Osteoblast (primary cell): Measurements from ENCODE around the gene TBX21. TPM values are rescaled to one million over a fixed set of nuclear protein-coding genes. Genes with fewer than 3 reads are reported as not detected.

Experiments
- DNase-seq: peaks from one replicate; pipeline ENCODE4 v3.0.0; 2011; ENCODE audit warnings: low spot score, mixed read lengths; ENCODE audit not compliant: insufficient read length; ENCODE audit errors: missing footprints
- H2AFZ ChIP-seq: 2 replicates; pipeline ENCODE4 v1.6.0; 2011; ENCODE audit warnings: mild to moderate bottlenecking, low read length
- H3K27ac ChIP-seq: 2 replicates; pipeline ENCODE4 v1.5.1; 2011; ENCODE audit warnings: mild to moderate bottlenecking, low read depth, low read length, moderate library complexity
- H3K27me3 ChIP-seq: 2 replicates; pipeline ENCODE4 v1.6.0; 2012; ENCODE audit warnings: mild to moderate bottlenecking, control low read depth, inconsistent platforms, low read length, moderate library complexity; ENCODE audit not compliant: insufficient read depth
- H3K36me3 ChIP-seq: 2 replicates; pipeline ENCODE4 v1.5.1; 2011; ENCODE audit warnings: mild to moderate bottlenecking, low read length, control low read depth, moderate library complexity; ENCODE audit not compliant: insufficient read depth
- H3K4me1 ChIP-seq: 2 replicates; pipeline ENCODE4 v1.5.1; 2011; ENCODE audit warnings: mild to moderate bottlenecking, low read length, control low read depth, moderate library complexity; ENCODE audit not compliant: insufficient read depth
- H3K4me2 ChIP-seq: 2 replicates; pipeline ENCODE4 v1.6.0; 2011; ENCODE audit warnings: mild to moderate bottlenecking, low read length; ENCODE audit not compliant: insufficient read depth
- H3K4me3 ChIP-seq: fragments of 200-600 bp; sonication (generic); 3 replicates; pipeline ENCODE4 v1.5.1; 2012; ENCODE audit warnings: mild to moderate bottlenecking, low read length, inconsistent platforms; ENCODE audit not compliant: insufficient read depth
- H3K79me2 ChIP-seq: 2 replicates; pipeline ENCODE4 v1.6.0; 2012; ENCODE audit warnings: mild to moderate bottlenecking, low read length, control low read depth, inconsistent platforms; ENCODE audit not compliant: insufficient read depth
- H3K9me3 ChIP-seq: 2 replicates; pipeline ENCODE4 v1.5.1; 2011; ENCODE audit warnings: low read depth, low read length, control low read depth
- H4K20me1 ChIP-seq: 2 replicates; pipeline ENCODE4 v1.6.0; 2012; ENCODE audit warnings: mild to moderate bottlenecking, low read length, control low read depth; ENCODE audit not compliant: insufficient read depth
- CTCF ChIP-seq: IDR thresholded peaks from 2 replicates; pipeline ENCODE4 v1.5.1; 2011; ENCODE audit warnings: mild to moderate bottlenecking, low read depth, low read length, moderate library complexity; ENCODE audit errors: extremely low read depth
- total RNA-seq: library from RNA; depleted of rRNA; stranded (reverse); fragments of >200 nt; gene quantifications from 2 replicates; pipeline ENCODE4 v1.2.3, GENCODE V29; 2012

TBX21 gene
- total RNA-seq, 1 donor: not detected

GRCh38 chr17:47703191-47703591, 29.8 kb upstream of the TBX21 start:
- Histone ChIP-seq H3K36me3 (peaks cover 8% of the 10 kb centered on the region), H3K27me3 (peaks cover 3% of the 10 kb centered on the region), H3K27ac (no peak overlapping the region), H3K4me1 (no peaks in the 10 kb centered on the region), H4K20me1 (peaks cover 36% of the 10 kb centered on the region), H3K4me3 (no peak overlapping the region), H3K4me2 (no peak overlapping the region), H2AFZ (no peak overlapping the region), H3K9me3 (no peaks in the 10 kb centered on the region), H3K79me2 (no peaks in the 10 kb centered on the region)
- no peak for TF ChIP-seq CTCF
- peak; percentile 35 for DNase-seq

GRCh38 chr17:47703671-47704070, 29.4 kb upstream of the TBX21 start:
- Histone ChIP-seq H3K79me2 (no peaks in the 10 kb centered on the region), H2AFZ (no peak overlapping the region), H4K20me1 (peaks cover 34% of the 10 kb centered on the region), H3K36me3 (peaks cover 8% of the 10 kb centered on the region), H3K27me3 (peaks cover 3% of the 10 kb centered on the region), H3K4me3 (no peak overlapping the region), H3K27ac (no peak overlapping the region), H3K4me1 (no peaks in the 10 kb centered on the region), H3K4me2 (no peak overlapping the region), H3K9me3 (no peaks in the 10 kb centered on the region)
- no peak for TF ChIP-seq CTCF
- peak; percentile 41 for DNase-seq

GRCh38 chr17:47704116-47704515, 28.9 kb upstream of the TBX21 start:
- H3K4me2 ChIP-seq: no peak overlapping the region
- no peaks in the 10 kb centered on the region for H3K79me2 ChIP-seq
- DNase-seq: peak; percentile 62
- H2AFZ ChIP-seq: no peak overlapping the region
- H3K4me3 ChIP-seq: no peak overlapping the region
- no peaks in the 10 kb centered on the region for H3K4me1 ChIP-seq
- H3K36me3 ChIP-seq: peaks cover 8% of the 10 kb centered on the region
- H3K9me3 ChIP-seq: no peaks in the 10 kb centered on the region
- H4K20me1 ChIP-seq: peaks cover 31% of the 10 kb centered on the region
- peaks cover 3% of the 10 kb centered on the region for H3K27me3 ChIP-seq
- TF ChIP-seq CTCF: no peak
- no peak overlapping the region for H3K27ac ChIP-seq

- H4K20me1 ChIP-seq: peaks cover 29% of the 10 kb centered on the region
- no peak for TF ChIP-seq CTCF
- H3K79me2 ChIP-seq: no peaks in the 10 kb centered on the region
Observed at GRCh38 chr17:47704736-47705135, 28.3 kb upstream of the TBX21 start.

More at GRCh38 chr17:47704736-47705135, 28.3 kb upstream of the TBX21 start:
- H3K27ac ChIP-seq: no peak overlapping the region
- peaks cover 4% of the 10 kb centered on the region for H3K36me3 ChIP-seq
- H2AFZ ChIP-seq: no peak overlapping the region
- no peaks in the 10 kb centered on the region for H3K9me3 ChIP-seq
- peak; percentile 78 for DNase-seq
- H3K4me2 ChIP-seq: no peak overlapping the region
- H3K27me3 ChIP-seq: peaks cover 3% of the 10 kb centered on the region
- no peak overlapping the region for H3K4me3 ChIP-seq
- H3K4me1 ChIP-seq: peaks cover 4% of the 10 kb centered on the region
